Measurements from ENCODE around the gene ALDH16A1.
A peak's percentile ranks its signal among the peaks of the same experiment; 100 is the strongest.

The ALDH16A1 gene

GRCh38 chr19:49436381-49437017 lies 16.5 kb upstream of the ALDH16A1 start:
- ChIA-PET CTCF (interaction anchor here (2.0 kb wide), 1 partner anchor 44 kb away, joined by 9 read pairs; no protein-coding TSS in a partner anchor), POLR2A (ENCODE audit: low non-redundant PET) (no interaction called here)
- no peak overlapping the region for H3K27ac ChIP-seq
- no peak for TF ChIP-seq CTCF (conservative IDR thresholded peaks at IDR 0.05; ENCODE audit: low read depth)
- peak; percentile 38 for DNase-seq (ENCODE audit: low spot score)

GRCh38 chr19:49437231-49437630 lies 15.8 kb upstream of the ALDH16A1 start:
- H3K27ac ChIP-seq = no peak overlapping the region
- DNase-seq (ENCODE audit: low spot score) = no peak
- TF ChIP-seq CTCF (conservative IDR thresholded peaks at IDR 0.05; ENCODE audit: low read depth) = no peak
- ChIA-PET CTCF (no interaction called here), POLR2A (ENCODE audit: low non-redundant PET) (no interaction called here)

GRCh38 chr19:49438261-49438660 lies 14.8 kb upstream of the ALDH16A1 start:
- CTCF ChIA-PET = no interaction called here
- no peak for DNase-seq (ENCODE audit: low spot score)

GRCh38 chr19:49439836-49440235 lies 13.2 kb upstream of the ALDH16A1 start:
- no peak overlapping the region for H3K27ac ChIP-seq
- no peak for TF ChIP-seq CTCF (conservative IDR thresholded peaks at IDR 0.05; ENCODE audit: low read depth)
- DNase-seq (ENCODE audit: low spot score) = no peak
- POLR2A ChIA-PET (ENCODE audit: low non-redundant PET) = no interaction called here
- CTCF ChIA-PET = interaction anchor here (0.6 kb wide), 1 partner anchor 92 kb away, joined by 5 read pairs; no protein-coding TSS in a partner anchor

More at GRCh38 chr19:49438261-49438660, 14.8 kb upstream of the ALDH16A1 start:
- POLR2A ChIA-PET (ENCODE audit: low non-redundant PET) = no interaction called here
- no peak overlapping the region for H3K27ac ChIP-seq
- no peak for TF ChIP-seq CTCF (conservative IDR thresholded peaks at IDR 0.05; ENCODE audit: low read depth)

GRCh38 chr19:49440439-49441209 lies 12.4 kb upstream of the ALDH16A1 start:
- CTCF ChIA-PET = interaction anchor here (0.7 kb wide), 1 partner anchor 48 kb away, joined by 3 read pairs; no protein-coding TSS in a partner anchor
- no peak for TF ChIP-seq CTCF (conservative IDR thresholded peaks at IDR 0.05; ENCODE audit: low read depth)
- H3K27ac ChIP-seq = no peak overlapping the region
- DNase-seq (ENCODE audit: low spot score) = no peak
- POLR2A ChIA-PET (ENCODE audit: low non-redundant PET) = no interaction called here

- peak; percentile 52 for DNase-seq (ENCODE audit: low spot score)
- peak within 1 kb of the TSS; percentile 84 for H3K27ac ChIP-seq
- ChIA-PET CTCF (interaction anchor here (0.7 to 1.2 kb wide), 2 partner anchors 49 kb away, joined by 3 to 9 read pairs; no protein-coding TSS in a partner anchor), POLR2A (ENCODE audit: low non-redundant PET) (no interaction called here)
- no peak for TF ChIP-seq CTCF (conservative IDR thresholded peaks at IDR 0.05; ENCODE audit: low read depth)
Measured at GRCh38 chr19:49441210-49441959, 11.6 kb upstream of the ALDH16A1 start, which contains the start of gene SLC17A7. SLC17A7 (minus strand) TSS chr19:49441527; CDS start chr19:49441379, 148 bp downstream.

Data from RWPE1 (cell line).